Ammon's horn (tissue), 1 donor: Measurements from ENCODE around the gene SERP2.

ENCODE experiments used
- DNase-seq: peaks from one replicate; pipeline ENCODE4 v3.0.0-alpha.2; 2016; ENCODE audit warnings: low spot score

The SERP2 gene

DNA sequence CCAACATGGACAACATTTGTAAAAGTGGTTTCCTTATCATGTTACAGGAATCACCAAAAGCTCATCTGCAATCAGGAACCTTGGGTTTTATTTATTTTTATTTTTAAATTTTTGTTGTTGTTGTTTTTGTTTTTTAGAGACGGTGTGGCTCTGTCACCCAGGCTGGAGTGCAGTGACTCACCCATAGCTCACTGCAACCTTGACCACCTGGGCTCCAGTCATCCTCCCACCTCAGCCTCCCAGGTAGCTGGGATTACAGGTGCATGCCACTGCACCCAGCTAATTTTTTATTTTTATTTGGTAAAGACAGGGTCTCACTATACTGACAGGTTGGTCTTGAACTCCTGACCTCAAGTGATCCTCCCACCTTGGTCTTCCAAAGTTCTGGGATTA is 13.6 kb upstream of the SERP2 start:
- DNase-seq, result no peak

DNA sequence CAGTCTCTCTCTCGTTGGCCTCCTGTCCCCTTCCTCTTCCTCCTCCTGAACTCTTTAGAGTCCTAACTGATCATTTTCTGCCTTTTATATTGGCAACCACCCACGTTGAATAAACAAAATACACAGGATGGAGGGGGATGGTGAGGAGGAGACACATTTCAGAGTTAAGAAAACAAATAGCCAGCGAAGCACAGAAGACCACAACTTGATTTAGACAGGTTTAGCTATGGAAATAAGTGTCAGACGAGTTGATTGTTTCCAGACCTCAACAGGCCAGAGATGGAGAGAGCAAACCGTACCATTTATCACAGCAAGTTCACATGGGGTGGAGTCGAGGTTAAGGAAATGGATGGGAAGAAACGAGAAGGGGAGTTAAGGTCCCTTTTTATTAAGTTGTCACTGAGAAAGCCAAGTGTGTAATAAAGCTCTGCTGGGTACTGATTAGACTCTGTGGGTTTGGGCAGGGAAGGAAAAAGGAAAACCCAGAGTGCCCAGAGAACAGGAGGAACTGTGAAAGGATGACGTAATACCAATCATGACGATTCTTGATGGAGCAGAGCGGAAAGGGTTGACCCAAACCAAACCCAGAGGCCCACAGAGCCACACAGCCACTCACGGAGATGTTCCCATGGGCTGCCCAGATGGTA is 11.1 kb upstream of the SERP2 start:
- DNase-seq, result no peak

DNA sequence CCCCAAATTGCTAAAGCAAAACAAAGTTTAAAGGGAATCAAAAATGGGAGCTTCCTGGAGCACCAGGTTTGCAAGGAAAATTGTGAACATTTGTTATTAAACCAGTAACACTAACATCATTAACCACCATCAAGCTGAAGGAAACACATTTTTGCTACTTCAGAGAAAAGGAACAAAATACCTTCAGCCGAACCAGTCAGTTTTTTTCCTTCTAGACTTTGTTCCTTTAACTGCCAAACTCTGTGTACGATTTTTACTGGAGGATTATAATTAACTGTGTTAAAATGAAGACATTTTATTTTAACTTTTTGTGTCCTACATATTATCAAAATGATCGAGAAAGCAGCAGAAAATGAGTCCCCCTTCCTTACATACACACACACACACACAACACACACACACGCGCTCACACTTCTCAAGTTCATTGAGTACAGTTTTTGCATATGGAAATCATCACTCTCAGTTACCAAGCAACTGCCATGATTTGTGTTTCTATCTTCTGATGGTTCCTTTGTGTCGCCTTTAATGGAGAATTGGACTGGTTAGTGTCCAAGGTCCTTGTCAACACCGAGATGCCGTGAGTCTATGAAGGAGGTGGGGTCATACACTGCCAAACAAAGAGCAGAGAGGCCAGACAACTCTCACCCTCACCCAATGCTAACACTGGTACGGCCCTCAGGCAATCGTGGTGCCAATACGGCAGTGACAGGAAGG is 9.8 kb upstream of the SERP2 start:
- DNase-seq, result no peak

DNA sequence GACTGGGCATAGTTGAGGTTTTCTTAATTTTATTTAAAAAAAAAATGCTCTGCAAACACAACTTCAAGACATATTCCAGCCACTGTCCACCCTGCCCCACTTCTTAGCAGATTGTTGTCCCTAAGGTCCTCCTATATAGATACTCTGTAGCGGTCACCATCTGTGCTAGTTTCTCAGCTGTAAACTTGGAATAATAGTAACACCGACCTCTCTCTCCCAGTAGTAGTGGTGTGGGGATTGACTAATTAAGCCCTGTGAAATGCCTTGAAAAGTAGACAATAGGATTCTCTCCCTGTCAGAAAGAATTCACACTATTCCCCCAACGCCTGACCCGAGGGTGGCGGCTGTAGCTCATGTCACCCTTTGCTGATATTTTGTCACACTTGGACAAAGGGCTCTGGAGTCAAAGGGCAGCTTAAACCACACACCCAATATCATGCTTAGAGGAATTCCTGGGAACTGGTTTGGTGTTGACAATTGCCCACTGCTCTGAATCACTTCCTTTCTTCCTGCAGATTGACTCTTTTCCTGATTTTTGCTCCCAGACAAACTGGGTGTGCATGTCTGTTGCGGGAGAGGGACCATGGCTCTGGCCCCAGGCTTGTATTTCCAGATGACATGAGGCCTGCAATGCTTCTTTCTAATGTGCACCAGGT is 9.2 kb upstream of the SERP2 start:
- no peak for DNase-seq

DNA sequence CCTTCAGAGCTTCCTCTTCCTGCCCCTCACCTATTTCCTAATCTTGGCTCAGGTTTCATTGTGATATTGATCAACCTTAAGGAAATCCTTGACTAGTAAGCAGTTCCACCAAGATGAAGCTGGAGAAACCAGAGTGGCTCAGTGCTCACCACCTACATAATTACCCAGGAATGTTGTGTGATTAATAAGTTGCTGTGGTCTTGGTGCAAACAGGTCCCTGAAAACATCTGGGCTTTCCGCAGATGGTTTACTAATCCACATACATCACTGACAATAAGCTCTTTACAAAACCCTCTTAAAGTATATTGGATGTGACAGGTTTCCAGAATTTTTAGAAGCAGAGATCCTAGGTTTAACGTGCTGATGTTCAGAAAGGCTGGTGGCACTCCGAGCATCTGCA is 8.6 kb upstream of the SERP2 start:
- DNase-seq, result no peak

DNA sequence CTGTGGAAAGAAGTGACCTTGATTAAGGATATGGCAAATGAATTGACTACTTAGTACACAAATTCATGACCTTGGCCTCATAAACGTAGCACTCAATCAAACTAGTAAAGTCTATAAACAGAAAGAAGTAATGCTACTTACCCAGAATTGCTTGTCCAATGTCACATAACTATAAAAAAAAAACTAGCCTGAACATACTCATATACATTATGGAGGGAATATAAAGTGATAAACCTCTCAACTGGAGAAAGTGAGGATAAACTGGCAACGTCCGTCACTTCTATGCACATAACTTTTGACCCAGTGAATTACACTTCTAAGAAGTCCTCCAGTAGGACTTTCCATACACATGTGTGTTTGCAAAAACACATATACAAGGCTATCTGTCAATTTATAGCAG is 7.7 kb upstream of the SERP2 start:
- DNase-seq, result no peak

DNA sequence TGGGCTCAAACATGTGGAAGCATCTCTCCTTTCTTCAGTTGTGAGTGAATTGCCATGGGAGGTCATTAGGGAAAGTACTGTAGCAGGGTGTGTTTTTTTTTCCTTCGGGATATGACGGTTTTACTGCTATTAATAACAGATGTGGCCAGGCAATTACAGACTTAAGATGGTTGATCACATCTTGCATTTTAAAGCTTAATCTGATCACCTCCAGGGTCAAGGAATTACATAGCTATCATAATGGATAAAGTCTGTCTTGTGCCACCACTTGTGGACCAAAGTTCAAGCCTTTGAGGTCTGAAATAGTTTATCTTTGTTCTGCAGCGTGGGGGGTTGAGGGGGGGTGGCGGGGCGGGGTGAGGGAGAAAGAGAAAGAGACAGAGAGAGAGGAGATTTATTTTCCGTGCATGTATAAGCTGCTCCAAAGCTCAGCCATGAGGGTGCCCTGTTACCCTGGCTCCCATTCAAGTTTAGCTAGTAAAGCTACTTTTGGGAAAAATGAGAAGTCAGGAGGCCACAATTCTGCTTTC is 5.5 kb upstream of the SERP2 start:
- DNase-seq, result no peak

DNA sequence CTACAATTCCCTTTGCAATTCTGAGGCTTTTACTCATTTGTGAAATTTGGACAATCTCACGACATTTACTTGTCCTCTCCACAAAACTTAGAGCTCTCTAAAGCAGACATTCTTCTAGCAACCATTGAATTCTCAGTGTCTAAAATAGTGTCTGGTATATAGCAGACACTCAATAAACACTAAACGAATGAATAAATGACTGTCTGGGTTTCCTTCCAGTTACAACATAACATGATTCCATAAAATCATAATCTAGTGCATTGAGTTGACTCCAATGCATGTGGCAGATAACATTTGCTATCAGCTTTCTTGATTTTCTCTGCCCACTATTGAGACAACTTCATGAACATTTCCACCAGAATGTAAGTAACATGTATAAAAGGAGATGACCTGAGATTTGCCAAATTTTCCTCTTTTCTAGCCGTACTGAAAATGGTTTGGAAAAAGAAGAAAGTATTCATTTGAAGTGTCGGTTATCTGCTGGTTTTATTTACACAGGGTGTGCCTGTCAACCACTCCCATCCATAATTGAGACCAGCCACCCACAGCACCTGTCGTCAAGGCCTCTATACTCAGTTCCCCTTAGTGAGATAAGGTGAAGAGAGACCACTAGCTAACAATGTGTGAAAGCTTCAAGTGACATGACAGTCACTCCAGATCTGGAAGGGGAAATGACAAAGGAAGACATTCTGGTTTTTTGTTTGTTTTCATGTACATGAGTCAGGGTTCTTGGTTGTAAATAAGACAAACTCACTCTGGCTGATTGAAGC is 4.8 kb upstream of the SERP2 start:
- DNase-seq, result no peak

DNA sequence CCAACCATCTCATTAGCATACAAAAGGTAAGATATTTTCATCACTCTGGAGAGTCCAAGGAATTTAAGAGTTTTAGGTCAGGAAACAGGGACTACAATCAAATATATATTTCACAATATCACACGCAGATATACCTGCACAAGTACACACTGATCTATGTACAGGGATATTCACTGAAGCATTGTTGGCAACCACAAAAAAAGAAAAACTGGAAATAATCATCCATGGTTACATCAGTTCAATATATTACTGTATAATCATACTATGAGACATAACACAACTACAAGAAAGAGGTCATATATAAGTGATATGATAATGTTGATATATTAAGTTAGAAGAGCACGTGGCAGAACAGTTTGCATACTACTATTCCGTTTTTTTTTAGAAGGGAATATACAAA is 2.2 kb upstream of the SERP2 start:
- DNase-seq, result no peak

DNA sequence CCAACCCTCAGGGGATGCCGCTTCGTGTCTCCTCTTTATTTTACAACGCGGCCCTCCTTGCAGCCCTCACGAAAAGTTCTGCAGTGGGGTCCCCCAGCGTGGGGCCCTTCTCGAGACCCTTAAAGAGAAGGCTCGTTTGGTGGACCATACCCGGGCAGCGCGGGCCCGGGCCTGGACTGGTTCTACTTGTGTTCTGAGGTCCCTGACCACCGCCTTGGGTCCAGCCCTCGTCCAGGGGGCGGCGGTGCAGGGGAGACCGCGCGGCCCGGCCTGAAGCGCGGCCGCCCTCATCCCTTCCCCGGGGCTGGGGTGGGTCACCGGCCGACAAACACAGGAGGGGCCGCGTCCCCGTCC is 400 bp upstream of the SERP2 start:
- DNase-seq, result no peak

DNA sequence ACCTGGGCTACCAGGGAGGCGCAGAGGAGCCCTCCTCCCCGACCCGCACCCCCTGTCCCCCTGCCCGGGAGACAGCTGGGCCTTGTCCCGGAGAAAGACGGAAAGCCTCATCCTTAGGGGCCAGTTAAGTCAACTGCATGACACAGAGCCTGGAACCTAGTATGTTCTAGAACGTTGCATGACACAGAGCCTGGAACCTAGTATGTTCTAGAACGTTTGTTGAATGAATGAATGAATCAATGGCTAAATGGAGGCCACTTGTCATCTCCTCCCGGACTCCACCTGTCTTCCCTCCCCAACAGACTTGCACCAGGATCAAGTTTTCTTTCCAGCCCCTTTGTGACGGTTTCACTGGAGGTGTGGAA is 706 bp downstream of the SERP2 start:
- DNase-seq, result no peak

DNA sequence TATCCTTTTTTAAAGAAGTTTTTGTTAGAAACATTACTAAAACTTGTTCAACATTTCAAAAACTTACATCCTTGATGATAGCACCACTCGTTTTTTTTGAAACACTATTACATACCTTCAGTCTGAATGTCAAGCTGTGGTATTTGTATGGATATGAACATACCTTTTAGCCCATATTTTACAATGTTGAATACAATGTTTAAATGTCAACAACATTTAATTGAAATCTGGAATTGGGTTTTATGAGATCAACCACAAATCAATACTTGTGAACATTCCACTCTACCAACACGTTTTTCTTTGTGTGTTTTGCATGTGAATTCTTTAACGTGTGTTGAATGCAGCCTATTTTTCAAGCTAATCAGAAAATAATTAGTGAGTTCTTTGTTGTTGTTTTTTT is 4.7 kb downstream of the SERP2 start:
- DNase-seq, result no peak

DNA sequence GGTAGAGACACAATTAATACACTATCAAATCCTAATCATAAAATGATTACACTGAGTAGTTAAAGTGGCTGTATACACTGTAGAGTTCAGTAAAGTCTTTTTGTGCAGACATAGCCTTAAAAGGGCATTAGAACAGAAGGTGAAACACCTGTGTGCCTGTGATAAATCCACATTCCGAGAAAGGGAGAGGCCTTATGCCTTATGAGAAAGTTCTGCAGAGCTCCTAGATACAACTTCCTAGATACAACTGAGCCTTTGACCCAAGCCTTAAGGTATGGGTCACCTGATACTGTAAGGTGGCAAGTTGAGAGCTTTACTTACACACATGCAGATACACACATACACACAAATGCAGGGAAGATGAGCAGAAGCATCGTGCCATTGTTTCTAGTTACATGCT is 6.3 kb downstream of the SERP2 start:
- no peak for DNase-seq

DNA sequence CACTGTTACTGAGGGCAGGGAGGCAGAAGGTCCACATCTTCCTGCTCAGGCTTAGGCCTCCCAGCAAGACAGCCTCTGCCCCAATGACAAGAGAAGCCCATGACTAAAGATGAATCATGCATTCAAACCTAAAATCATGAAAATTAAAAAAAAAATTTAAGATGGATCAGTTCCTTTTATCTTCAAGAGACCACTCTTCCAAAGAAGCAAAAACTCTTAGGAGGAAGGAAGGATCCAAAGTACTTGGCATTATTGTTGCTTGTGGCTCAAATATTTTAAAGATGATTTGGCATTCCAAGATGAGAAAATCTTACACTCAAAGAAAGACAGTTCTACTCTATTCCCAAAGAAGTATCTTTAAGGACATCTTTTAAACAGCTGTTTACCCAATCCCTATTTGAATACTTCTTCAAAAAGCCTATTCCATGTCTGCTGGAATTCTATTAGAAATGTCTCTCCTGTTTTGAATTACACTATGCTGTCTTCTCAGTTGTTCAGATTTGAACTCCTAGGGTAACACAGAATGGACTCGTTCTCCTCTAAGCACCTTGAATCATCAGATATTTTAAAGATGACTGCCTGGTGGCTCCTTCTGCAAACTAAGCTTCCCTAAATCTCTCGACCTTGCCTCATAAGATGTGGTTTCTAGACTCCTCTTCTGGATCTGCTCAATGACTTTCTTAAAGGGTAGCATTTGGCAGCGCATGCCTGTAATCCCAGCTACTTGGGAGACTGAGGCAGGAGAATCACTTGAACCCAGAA is 7.0 kb downstream of the SERP2 start:
- DNase-seq, result no peak

DNA sequence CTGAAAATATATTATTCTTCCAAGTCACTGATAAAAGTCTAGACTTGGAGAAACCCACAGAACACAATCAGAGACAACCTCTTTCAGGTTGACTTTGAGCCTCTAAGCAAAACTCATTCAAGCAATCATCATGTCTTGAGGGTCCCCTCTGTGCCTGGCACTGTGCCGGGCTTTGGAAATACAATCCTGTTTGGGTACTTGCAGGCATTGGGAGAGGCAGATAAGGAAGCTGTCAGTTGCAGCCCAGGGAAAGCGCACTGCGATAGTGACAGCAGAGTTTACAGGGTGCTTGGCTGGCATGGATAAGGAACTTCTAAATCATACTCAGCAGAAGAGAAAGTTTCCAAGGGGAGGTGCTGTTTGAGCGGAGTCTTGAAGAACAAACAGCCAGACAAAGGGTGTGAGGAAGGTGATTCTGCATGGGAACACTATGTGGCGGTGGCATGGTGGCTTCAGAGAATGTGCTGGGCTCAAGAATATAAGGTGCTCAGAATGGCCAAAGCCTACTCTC is 9.1 kb downstream of the SERP2 start:
- no peak for DNase-seq

DNA sequence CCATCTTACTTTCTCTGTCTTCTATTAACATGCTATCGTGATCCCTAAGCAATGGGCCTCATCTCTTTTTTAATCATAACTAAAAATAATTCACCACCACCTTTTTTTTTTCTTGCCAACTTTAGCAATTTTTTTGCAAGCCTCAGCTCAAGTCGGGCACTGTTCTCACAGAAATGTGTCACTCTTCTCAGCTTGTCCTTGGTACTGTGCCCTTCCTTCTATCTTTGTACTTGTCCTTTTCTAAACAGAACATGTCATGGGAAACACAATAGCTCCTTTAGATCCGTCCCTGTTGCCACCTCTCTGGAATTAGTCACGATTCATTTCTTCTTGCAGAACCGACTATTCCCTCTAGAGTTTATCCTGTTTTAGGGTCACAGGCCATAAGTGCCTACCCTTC is 10.3 kb downstream of the SERP2 start:
- DNase-seq, result no peak

DNA sequence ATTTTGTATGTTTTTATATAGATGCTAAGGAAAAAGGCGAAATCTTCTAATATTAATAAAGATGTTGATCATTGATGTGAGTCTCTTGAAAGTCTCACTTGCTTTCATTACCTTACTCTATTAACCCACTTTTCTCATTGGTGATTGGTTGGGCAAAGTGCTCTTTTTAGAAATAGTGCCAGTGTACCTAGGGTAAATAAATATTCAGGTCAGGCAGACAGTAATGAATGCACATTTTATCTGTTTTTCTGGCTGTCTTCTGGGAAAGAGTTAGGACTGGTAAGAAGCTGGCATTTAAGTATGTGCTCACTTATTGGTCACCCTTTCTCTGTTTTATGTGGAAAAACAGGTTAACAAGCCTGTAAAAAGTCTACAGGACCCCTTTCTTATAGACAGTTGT is 11.2 kb downstream of the SERP2 start:
- DNase-seq, result no peak

DNA sequence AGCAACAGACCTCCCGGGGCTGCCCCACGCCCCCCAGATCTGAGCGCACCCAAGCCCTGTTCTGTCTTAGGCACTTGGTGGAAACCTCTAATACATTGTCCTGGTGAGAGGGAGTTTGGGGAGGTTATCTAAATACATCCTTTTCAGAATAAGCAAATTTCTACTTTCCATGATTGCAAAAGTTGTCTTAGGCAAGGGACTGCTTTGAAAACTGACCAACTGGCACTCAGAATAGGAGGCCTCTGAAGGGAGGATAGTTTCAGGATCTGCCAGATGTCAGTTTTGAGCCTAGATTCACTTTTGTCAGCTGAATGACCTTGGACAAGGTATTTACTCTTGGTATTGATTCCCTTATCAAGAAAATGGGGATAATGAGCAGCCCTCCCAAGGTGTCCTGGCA is 11.8 kb downstream of the SERP2 start:
- no peak for DNase-seq

DNA sequence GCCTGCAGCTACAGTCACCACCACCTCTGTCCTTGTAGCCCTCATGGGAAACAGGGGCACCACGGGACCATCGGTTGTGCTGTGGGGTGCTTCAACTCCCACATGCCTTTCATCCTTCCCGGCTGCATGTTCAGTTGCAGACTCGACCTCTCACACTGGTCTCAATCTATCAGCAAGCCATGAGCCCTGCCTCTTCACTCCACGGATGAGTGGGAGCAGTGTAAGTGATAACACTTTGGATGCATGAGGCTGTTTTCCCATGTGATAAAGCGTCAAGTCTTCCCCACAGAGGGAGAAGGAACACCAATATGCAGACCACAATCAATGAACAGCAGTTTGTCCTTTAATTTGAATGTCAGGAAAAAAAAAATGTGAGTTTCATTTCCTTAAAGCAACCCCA is 12.2 kb downstream of the SERP2 start:
- no peak for DNase-seq

DNA sequence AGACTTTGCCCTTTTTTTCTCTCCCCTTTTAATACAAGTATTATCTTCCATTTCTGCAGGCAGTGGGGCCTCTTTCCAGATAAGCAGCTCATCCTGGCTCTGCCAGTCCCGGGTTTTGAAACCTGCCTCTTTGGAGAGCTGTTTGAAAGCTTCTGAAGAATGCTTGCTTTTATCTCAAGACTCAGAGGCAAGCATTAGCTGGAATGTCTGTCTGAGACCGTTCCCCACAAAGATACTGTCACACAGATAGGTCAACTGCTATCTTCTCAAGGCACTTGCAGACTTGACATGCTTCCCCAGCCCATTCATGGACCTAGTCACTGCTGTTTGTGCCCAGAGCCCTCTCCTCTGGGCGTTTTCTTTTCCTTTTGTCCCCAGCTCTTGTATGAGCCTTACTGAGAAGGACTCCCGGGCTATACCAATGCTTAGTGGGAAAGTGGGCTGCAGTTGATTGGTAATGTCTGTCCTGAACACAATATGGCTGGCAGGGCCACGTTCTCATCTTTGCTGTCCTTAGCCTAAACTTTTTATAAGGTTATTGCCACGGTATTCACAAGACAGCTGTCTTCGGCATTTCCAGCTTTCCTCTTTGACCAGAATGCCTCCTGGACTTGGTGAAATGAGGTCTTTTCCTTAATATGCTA is 13.4 kb downstream of the SERP2 start:
- DNase-seq, result no peak

DNA sequence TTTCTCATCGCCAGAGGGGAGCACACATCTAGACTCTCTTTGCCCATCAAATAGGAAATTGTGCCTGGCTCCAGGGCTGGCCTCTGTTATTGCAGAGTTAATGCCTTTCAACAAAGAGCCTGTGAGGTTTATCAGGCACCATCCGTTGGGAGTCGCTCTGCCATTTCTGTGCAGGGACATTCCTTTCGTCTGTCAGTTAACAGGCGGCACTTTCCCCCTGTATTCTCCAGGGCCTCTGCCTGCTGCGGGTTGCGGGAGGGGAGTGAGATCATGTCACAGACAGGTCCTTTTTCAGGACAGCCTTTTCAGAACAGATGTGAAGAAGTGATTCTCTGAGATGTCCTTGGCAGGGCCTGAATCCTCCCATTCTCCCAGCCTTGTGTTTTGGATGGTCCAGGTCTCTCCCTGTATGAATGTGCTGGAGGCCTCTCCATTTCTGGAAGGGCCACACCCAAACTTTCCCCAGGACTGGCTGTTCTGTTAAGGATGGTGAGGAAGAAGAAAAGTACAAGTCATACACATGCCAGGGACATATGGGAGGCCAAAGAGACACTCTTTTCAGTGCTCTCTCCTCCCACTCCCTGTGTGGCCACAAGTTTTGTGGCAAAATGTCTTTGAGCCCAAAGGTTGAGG is 14.9 kb downstream of the SERP2 start:
- DNase-seq, result no peak
